G401 (cell line): Measurements from ENCODE around the gene RELB. TPM values are rescaled to one million over a fixed set of nuclear protein-coding genes. Genes with fewer than 3 reads are reported as not detected.

Experiments
- DNase-seq: peaks from one replicate; pipeline ENCODE4 v3.0.0-alpha.2; 2015; ENCODE audit warnings: low spot score
- in situ Hi-C: cut with HindIII; loops from 2 replicates; pipeline ENCODE4 v1.10.0; 2016; ENCODE audit warnings: low sequenced_read_pairs, mixed read lengths
- total RNA-seq: library from RNA; depleted of rRNA; stranded (reverse); fragments of >200 nt; shearing (Covaris generic); gene quantifications from 2 replicates; pipeline ENCODE4 v1.2.3, GENCODE V29; 2014

The RELB gene
- total RNA-seq, 1 experiment from 2014 or later: 16.6 TPM

DNA sequence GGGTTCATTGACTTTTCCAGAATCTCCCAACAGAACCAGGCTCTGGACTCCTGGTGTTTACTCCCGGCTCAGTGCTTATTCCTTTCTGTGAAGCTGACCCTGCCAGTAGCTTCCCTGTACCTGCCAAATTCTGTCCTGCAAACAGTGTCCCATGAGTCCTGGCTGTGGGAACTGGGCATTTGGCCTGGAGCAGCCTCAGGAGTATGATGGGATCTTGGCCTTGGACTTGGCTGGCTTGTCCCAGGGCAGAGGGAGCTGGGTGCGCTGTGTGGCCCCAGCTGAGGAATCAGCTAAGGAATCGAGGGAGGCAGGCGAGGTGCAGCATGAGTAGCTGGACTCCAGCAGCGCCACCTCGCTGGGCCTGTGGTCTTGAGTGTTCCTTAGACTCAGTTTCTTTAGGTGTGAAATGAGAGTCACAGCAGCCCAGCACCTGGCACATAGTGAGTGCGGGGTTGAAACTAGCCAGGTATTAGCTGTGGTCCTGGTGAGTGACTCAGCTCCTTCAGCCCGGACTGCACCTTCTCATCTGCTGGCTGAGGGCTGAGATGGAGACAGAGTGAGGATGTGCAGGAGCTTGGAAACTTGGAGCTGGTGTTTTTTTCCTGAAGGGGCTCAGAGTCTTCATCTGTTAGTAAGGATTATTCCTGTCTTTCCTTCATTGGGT, 47.9 kb downstream of the RELB start:
- peak; percentile 26 for DNase-seq
- in situ Hi-C loops: no loop called here

DNA sequence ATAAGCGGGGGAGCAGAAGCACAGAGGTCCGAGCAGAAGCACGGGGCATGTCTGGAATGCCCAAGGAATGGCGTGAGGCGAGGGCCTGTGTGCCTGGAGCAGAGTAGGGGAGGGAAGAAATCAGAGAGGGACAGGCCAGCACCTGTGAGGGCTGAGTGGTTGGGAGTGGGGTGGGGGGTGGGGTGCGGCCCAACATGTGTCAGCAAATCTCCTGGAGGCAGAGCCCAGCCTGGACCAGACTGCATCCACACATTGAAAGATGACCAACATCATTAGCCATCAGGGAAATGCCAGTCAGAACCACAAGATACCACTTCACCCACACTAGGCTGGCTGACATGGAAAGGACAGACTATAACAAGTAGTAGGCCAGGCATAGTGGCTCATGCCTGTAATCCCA, 48.8 kb downstream of the RELB start:
- DNase-seq: no peak
- in situ Hi-C loops: no loop called here

DNA sequence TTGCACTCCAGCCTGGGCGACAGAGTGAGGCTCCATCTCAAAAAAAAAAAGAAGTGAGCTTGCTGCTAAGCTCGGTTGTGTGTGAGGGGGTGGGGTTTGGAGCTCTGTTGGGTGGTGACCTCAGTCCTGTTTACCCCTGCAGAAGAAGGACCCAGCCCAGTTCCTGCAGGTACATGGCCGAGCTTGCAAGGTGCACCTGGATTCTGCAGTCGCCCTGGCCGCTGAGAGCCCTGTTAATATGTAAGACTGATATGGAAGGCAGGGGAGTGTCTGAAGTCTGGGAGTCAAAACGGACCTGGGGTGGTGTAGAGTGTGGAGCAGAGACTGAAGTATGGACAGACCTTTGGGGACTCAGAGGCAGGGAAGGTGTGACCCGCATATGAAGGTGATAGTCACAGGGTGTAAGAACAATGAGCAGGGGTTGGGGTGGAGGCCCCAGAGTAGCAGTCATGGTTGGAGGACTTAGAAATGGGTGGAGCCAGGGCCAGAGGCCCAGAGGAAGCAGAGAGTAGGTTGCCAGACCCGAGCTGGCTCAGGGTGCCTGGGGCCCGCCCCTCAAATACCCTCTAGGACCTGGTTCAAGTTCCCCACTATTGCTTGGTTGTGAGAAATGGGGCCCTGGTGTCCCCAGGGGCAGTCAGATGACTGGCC, 50.8 kb downstream of the RELB start:
- DNase-seq: no peak
- in situ Hi-C loops: no loop called here

DNA sequence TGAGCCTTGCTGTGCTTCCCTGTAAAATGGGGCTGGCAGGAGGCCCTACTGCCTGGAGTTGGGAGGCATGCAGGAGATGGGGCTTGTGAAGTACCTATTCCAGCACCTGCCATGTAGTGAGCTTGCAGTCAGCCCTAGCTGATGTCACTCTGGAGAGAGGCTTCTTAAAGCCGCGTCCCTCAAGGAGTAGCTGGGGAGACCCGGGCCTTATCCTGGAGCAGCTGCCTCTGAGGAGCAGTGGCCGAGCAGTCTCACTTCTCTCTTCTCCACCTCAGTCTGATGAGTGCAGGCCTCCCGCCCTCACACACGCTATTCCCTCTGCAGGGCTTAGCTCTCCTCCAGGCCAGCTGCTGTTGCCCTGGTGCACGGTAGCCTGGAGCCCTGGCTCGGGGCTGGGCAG, 55.6 kb downstream of the RELB start:
- no peak for DNase-seq
- in situ Hi-C loops: no loop called here

DNA sequence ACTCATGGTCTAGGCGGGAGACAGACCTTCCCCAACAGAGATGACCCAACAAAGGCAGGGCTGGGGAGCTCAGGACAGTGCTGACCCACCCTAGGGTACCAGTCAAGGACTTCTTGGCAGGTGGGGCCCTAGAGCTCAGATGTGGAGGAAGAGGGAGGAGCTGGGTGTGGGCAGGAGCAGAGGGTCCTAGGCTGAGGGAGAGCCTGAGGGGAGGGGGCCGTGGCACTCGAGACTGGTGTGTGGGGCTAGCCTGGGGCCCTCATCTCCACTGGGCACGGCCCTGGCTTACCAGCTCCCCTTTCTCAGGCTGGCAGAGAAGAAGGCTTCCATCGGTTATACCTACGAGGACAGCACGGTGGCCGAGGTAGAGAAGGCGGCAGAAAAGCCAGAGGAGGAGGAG, 56.2 kb downstream of the RELB start:
- DNase-seq: no peak
- in situ Hi-C loops: no loop called here

DNA sequence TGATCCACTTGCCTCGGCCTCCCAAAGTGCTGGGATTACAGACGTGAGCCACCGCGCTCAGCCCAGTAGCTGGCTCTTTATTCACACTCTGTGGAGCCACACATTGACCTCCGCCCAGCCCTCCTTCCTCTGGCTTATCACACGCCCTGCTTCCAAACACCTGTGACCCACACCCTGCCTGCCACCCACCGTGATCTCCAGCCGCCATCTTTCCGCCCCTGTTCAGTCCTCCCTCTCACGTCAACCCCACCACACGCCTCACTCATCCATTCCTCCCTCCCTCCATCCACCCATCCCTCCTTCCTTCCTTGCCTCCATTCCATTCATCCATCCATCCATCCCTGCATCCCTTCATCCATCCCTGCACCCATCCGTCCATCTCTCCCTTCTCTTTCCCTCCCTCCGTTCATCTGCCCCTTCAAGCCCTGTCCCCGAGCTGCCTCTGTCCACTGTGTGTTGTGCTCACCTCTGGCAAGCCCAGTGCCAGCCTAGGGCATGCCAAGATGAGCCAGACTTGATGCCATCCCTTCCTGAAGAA, 57.4 kb downstream of the RELB start:
- in situ Hi-C loops: no loop called here
- DNase-seq: no peak

DNA sequence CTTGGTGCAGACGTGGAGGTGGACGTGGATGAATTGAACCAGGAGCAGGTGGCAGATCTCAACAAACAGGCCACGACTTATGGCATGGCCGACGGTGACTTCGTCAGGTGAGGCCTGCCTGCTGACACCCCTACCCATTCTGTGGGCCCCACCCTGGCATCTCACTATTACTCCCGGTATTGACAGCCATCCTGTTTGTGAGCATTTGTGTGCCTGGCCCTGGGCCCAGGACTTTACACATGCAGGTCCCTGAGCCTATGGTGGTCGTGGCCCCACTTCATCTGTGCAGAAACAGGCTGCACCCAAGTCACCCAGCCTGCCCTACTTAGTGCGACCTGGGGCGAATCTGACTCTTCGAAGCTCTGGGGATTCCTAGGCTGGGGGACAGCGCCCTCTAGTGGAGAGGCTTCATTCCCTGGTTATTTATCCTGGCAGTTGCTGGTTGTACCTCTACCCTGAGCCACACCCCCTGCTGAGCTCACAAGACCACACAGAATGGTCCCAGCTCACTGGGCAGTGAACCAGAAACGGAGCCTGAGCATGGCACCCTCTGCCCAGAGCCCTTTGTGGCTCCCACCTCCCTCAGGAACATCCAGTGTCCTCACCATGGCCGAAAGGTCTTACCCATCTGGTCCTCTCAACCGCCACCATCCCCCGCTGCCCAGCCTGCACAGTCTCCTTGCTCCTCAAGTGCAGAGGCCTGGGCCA, 58.1 kb downstream of the RELB start:
- DNase-seq: peak; percentile 61
- in situ Hi-C loops: no loop called here

DNA sequence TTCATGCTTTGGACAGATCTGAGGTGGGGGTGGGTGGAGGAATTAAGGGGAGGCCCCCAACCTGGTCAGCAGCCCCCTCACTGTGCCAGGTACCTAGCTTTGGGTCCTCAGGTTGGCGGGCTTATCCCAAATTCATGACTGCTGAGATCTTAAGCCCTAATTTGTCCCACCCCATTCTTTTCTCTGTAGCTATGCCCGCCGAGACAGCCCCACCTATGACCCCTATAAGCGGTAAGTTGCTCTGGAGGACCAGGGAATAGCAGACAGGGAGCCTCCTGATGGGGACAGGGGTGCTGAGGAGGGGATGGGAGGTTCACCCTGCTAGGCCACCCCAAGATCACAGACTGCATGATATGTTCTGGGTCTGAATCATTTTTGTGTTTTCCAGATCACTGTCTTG, 60.7 kb downstream of the RELB start:
- in situ Hi-C loops: no loop called here
- no peak for DNase-seq

DNA sequence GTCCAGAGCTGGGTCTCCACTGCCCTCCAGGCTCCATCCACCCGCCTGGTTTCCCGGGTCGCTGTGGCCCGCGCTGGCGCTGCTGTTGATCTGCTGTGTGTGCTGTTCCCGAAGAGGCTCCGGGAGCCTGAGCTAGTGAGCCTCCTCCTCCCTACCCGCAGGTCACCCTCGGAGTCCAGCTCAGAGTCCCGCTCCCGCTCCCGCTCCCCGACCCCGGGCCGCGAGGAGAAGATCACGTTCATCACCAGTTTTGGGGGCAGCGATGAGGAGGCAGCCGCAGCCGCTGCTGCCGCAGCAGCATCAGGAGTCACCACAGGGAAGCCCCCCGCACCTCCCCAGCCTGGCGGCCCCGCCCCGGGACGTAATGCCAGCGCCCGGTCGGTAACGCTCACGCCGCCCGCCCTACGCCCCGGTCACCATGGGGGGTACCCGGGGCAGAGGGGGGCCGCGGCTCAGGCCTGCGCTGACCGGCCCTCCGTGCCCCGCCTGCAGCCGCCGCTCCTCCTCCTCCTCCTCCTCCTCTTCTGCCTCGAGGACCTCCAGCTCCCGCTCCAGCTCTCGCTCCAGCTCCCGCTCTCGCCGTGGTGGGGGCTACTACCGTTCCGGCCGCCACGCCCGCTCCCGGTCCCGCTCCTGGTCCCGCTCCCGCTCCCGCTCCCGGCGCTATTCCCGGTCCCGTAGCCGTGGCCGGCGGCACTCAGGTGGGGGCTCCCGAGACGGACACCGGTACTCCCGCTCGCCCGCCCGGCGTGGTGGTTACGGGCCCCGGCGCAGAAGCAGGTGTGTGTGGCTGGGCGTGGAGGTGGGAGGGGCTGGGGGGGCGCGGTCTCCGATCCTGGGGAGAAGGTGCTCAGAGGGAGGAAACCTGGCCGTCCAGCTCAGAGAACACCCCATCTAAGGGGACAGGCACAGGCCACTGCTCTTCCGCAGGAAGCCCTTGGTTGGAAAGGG, 62.9 kb downstream of the RELB start:
- in situ Hi-C loops: no loop called here
- no peak for DNase-seq

DNA sequence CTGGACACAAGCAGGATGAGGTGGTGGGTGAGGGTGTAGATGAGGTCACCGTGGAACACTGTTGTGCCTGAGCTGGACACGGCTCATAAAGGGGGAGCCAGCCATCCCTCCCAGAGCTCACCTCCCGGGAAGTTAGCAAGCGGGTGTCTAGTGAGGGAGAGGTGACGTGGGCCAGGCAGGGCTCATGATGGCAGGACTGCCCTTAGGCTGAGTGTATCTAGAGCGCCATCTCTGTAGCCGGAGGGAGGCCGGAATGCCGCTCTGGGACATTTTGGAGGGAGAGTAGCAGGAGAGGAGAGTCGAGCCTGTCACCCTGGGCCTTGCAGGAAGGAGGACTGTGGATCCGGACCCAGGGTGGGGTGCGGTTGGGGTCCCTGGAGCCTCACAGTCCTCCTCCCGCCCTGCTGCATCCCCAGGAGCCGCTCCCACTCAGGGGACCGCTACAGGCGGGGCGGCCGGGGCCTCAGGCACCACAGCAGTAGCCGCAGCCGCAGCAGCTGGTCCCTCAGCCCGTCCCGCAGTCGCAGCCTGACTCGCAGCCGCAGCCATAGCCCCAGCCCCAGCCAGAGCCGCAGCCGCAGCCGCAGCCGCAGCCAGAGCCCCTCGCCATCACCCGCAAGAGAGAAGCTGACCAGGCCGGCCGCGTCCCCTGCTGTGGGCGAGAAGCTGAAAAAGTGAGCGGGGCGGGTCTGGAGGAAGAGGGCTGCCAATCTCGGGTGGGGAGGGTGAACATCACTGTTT, 65.8 kb downstream of the RELB start:
- in situ Hi-C loops: no loop called here

DNA sequence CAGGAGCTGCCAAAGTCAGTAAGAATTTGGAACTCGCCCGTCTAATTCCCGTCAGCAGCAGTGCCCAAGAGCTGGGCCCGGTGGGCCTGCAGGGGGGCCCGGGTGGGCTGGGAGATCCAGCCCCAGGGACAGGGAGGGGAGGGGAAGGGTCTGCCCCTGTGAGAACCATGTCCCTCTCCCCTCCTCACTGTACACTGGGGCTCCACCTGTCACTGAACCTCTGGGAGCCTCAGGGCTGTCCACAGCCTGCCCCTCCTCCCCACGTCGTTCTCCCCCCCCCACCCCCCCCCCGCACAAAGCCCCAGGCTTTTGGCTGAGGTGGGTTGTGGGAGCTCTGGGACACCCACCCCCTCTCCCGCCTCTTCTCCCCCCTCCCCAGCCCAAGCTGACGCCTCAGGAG, 66.8 kb downstream of the RELB start:
- DNase-seq: no peak
- in situ Hi-C loops: no loop called here

More for the DNA sequence above, 65.8 kb downstream of the RELB start:
- no peak for DNase-seq

DNA sequence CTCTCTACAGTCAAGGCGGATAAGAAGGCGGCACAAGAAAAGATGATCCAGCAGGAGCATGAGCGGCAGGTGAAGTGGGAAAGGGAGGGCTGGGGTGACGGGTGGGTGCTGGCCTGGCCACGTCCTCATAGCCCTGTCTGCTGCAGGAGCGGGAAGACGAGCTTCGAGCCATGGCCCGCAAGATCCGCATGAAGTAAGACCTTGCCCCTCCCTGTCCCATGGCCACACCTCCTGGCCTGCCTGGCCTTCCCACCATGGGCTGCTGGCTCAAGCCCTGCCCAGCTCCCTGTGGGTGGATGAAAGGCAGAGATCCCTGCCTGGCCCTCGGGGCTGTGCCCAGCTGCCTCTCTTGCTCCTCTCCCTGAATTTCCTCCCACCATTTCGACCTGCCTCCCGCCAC, 67.8 kb downstream of the RELB start:
- peak; percentile 66 for DNase-seq
- in situ Hi-C loops: no loop called here

DNA sequence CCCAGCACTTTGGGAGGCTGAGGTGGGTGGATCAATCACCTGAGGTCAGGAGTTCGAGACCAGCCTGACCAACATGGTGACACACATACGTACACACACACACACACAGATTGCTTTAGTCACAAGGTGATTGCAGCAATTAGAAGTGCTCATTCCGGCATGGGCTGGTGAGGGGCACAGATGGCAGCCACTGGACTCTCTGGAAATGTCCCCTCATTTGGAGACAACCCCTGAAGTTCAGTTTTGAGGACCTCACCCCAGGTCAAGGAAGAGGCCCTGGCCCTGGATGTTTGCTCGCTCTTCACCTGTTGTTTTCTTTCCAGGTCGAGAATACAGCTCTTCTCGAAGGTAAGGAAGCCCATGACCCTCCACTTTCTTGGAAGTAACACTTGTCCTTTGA, 69.0 kb downstream of the RELB start:
- no peak for DNase-seq
- in situ Hi-C loops: no loop called here

DNA sequence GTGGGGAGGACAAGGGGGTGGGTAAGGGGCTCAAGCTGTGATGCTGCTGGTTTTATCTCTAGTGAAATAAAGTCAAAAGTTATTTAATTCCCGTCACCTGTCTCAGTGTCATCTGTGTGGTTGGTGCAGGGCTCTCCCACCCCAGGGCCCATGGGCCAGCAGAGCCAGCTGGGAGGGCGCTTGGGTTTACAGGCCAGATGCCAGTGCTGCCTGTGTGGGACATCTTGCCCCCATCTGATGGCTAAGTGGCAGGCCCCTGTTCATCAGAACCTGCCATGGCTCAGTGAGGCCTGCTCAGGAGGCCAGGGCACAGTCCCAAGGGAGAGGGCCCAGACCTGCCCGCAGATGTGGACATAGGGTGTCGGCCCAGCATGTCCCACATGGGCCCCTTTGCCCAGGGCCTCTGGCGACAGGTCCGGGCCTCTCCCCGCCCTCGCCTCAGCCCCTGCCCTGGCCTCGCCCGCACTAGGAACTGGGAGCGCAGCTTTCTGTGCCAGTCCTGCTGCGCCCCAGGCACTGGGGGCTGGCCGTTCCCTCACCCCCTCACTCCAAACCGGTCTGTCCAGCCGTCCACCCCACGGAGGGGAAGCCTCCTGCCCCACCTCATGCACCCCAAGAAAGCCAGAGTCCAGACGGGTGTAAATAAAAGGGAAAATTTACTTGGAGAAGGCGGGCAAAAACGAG, 69.7 kb downstream of the RELB start:
- DNase-seq: no peak

DNA sequence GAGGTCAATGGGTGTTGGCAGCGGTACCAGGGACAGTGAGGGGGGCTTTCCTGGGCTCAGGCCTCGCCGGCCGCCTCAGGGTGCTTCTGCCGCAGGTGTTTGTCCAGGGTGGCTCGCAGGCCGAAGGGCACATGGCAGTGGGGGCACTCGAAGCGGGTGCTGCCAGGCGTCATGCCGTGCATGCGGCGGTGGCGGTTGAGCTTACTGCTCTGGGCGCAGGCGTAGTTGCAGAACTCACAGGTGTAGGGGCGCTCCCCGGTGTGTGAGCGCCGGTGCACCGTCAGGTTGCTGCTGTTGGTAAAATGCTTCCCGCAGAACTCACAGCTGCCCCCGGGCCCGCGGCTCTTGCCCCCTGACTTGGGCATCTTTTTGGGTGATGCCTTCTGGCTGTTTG, 70.3 kb downstream of the RELB start:
- in situ Hi-C loops: no loop called here
- DNase-seq: no peak

More for the DNA sequence above, 69.7 kb downstream of the RELB start:
- in situ Hi-C loops: no loop called here

DNA sequence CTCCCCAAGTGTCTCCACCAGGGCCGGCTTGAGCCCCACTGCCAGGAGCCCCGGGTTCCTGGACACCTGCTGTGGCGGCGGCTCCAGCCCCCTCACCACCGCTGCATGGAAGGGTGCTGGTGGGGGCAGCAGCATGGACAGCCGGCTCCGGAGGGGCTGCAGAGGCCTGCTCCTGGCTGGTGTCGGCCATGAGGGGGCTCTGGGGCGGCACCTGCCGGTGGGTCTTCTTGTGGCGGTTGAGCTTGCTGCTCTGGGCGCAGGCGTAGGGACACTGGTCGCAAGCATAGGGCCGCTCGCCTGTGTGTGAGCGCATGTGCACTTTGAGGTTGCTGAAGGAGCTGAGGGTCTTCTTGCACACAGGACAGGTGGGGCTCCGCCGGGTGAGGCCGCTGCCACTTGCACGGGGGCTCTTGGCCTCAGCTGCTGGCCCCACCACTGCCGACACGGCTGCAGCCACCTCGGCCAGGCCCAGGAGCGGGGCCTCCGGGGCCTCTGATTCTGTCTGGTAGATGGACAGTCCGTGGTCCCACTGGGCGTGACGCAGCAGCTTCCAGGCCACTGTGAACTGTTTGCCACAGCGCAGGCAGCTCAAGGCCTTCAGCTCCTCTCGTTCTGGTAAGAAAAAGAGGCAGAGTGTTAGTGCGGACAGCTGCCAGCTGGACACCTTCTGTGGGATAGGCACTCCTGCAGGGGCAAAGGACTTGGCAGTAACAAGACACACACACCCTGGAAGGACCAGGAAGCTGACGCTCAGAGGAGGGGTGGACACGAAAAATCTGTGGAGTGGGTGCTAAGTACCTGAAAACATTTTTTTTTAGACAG, 70.9 kb downstream of the RELB start:
- in situ Hi-C loops: no loop called here
- DNase-seq: peak; percentile 71

DNA sequence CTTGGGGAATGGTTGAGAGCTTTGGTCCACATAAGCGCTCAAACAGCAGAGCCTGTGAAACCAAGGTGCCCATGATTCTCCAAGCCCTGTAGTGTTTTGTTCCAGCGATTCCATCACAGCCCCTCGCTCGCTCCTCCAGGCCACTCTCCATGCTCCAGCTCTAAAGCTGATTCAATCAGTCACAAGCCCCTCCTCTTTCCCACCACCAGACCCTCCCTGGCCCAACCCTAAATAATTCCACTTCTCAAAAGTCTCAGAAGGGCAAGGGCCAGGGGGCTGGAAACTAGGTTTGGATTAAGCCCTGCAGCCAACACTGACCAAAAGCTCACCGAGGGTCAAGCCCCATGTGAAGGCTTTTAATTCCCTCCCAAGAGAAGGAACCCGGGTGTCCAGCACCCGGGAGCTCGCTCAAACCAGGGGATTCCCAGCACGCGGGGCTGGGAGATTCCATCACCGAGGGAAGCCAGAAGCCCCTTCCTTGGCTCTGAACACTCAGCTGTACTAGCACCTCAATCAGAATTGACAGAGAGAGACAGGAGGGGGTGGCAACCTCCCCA, 73.6 kb downstream of the RELB start:
- in situ Hi-C loops: no loop called here
- DNase-seq: peak; percentile 29
